Body of pancreas (tissue), 4 donors: Measurements from ENCODE around the gene ULK4.

Source experiments
- POLR2A ChIP-seq, 3 donors: fragments of 450-650 bp; IDR thresholded peaks; one replicate each; pipeline ENCODE4 v1.6.1; 2016; ENCODE audit warnings: antibody characterized with exemption in 3 of 3, mild to moderate bottlenecking in 2 of 3
- TF ChIP-seq, protein P1 (sequence below), 7 experiments: fragments of 450-650 bp in 4 of 7; fragments of 200-600 bp in 3 of 7; sonication (generic) in 3 of 7; IDR thresholded peaks; one replicate each; pipeline ENCODE4 v1.5.1; 2016 to 2019; ENCODE audit warnings: antibody characterized with exemption in 7 of 7

GRCh38 chr3:41259449-41260062 is 702.3 kb downstream of the ULK4 start:
- TF ChIP-seq, protein P1, sequence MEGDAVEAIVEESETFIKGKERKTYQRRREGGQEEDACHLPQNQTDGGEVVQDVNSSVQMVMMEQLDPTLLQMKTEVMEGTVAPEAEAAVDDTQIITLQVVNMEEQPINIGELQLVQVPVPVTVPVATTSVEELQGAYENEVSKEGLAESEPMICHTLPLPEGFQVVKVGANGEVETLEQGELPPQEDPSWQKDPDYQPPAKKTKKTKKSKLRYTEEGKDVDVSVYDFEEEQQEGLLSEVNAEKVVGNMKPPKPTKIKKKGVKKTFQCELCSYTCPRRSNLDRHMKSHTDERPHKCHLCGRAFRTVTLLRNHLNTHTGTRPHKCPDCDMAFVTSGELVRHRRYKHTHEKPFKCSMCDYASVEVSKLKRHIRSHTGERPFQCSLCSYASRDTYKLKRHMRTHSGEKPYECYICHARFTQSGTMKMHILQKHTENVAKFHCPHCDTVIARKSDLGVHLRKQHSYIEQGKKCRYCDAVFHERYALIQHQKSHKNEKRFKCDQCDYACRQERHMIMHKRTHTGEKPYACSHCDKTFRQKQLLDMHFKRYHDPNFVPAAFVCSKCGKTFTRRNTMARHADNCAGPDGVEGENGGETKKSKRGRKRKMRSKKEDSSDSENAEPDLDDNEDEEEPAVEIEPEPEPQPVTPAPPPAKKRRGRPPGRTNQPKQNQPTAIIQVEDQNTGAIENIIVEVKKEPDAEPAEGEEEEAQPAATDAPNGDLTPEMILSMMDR (IDR thresholded peaks at IDR 0.05), result no peak
- no peak for TF ChIP-seq POLR2A (IDR thresholded peaks at IDR 0.05)
